Lower lobe of right lung (tissue), 2 donors: ENCODE measurements around the gene PCGF2. TPM values are rescaled to one million over a fixed set of nuclear protein-coding genes. Genes with fewer than 3 reads are reported as not detected.

ENCODE experiments used
- ATAC-seq, 2 donors: fragments of 200-7000 bp; cut with Tn5 transposase; one replicate each; pipeline ENCODE4 v1.9.1; 2020 to 2022; ENCODE audit warnings: mild to moderate bottlenecking in 2 of 2, moderate library complexity in 2 of 2
- DNase-seq: peaks from one replicate; pipeline ENCODE4 v3.0.0-alpha.2; 2020
- H3K27ac ChIP-seq: fragments of 200-600 bp; one replicate; pipeline ENCODE4 v1.8.0; 2022
- H3K27me3 ChIP-seq: fragments of 200-600 bp; one replicate; pipeline ENCODE4 v1.8.0; 2022; ENCODE audit warnings: low read depth
- H3K36me3 ChIP-seq: fragments of 200-600 bp; one replicate; pipeline ENCODE4 v1.8.0; 2022; ENCODE audit warnings: mild to moderate bottlenecking
- H3K4me1 ChIP-seq: fragments of 200-600 bp; one replicate; pipeline ENCODE4 v1.8.0; 2022
- H3K4me3 ChIP-seq: fragments of 200-600 bp; one replicate; pipeline ENCODE4 v1.8.0; 2022; ENCODE audit warnings: mild to moderate bottlenecking
- H3K9me3 ChIP-seq: fragments of 200-600 bp; one replicate; pipeline ENCODE4 v1.8.0; 2022
- intact Hi-C: fragments of 100-400 bp; cut with DNase I; formaldehyde crosslinking; loops from one replicate; pipeline ENCODE4 v1.11.0; 2022
- total RNA-seq: library from RNA; stranded (reverse); fragmentation: NEBNext Ultra II Directional; extraction: Animal tissue kit (Norgen Biotek cat#: 25700); gene quantifications from one replicate; pipeline ENCODE4 v1.2.1, GENCODE V29; 2021
- TF ChIP-seq, protein P1 (sequence below): fragments of 200-600 bp; IDR thresholded peaks from one replicate; pipeline ENCODE4 v1.8.0; 2022; ENCODE audit warnings: antibody characterized with exemption, mild to moderate bottlenecking
- donor health status: DM: no; HTN: yes; CAD: no; lungs with severe emphysema.

Gene PCGF2
- total RNA-seq, 1 donor from 2014 or later: 53.5 TPM

DNA sequence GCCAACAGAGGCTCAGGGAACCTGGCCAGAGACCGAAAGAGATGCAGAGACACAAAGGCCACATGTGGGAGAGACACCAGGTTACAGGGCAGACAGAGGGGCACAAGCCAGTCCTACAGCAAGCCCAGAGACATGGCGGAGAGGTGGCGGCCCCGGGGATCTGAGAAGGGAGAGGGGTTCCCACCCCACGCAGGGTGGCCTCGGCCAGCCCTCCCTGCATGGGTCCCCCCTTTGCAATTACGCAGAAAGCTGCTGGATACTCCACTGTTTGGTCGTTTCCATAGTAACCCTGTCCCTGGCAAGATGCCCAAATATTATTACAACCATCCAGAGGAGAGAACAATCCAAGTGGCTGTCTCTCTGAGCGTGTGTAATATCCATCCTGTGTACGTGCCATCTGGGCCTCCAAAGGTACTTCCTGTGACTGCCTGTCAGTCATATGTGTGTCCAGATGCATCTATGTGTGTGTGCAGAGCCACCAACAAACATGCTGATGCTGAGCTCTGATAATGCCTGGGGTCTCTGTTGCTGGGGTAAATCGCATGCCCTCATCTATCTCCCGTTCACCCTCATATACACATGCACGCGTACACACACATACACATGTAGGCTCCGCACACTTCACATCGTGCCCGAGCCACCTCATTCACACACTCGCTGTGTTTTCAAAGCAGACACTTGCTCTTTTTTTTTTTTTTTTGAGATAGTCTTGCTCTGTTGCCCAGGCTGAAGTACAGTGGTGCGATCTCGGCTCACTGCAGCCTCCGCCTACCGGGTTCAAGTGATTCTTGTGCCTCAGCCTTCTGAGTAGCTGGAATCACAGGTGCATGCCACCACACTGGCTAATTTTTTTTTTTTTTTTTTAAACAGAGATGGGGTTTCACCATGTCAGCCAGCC is 5.5 kb downstream of the PCGF2 start:
- no peak overlapping the region for H3K4me3 ChIP-seq
- TF ChIP-seq, protein P1, sequence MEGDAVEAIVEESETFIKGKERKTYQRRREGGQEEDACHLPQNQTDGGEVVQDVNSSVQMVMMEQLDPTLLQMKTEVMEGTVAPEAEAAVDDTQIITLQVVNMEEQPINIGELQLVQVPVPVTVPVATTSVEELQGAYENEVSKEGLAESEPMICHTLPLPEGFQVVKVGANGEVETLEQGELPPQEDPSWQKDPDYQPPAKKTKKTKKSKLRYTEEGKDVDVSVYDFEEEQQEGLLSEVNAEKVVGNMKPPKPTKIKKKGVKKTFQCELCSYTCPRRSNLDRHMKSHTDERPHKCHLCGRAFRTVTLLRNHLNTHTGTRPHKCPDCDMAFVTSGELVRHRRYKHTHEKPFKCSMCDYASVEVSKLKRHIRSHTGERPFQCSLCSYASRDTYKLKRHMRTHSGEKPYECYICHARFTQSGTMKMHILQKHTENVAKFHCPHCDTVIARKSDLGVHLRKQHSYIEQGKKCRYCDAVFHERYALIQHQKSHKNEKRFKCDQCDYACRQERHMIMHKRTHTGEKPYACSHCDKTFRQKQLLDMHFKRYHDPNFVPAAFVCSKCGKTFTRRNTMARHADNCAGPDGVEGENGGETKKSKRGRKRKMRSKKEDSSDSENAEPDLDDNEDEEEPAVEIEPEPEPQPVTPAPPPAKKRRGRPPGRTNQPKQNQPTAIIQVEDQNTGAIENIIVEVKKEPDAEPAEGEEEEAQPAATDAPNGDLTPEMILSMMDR: no peak
- H3K36me3 ChIP-seq: peaks cover 30% of the 10 kb centered on the region
- H3K27me3 ChIP-seq: peaks cover 7% of the 10 kb centered on the region
- peak overlapping the region; percentile 87 for H3K27ac ChIP-seq
- ATAC-seq (peak; percentile 64 to 70), DNase-seq (no peak)
- intact Hi-C loops: no loop called here
- H3K4me1 ChIP-seq: peaks cover 57% of the 10 kb centered on the region
- no peaks in the 10 kb centered on the region for H3K9me3 ChIP-seq

DNA sequence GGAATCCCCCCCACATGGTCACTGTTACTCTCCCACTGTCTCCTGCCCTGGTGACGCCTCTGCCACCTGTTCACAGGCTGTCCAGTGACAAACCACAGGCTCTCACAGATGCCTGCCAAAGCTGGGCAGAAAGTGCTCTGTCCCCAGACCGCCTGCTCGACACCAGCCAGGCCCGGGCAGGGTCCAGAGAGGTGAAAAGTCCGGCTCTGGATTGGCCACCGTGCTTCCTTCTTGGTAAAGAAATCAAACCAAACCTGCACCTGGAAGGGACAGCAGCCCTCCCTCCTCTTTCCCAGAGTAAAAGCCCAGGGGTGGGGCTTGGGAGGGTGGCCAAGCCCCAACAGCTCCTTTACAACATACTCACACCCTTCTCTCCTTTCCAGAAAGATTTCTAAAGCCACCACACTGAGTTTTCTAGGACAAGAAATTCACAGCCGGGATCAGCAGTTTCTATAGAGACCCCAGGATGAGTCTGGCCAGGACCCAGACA is 6.2 kb downstream of the PCGF2 start:
- DNase-seq: peak; percentile 68
- intact Hi-C loops: no loop called here

DNA sequence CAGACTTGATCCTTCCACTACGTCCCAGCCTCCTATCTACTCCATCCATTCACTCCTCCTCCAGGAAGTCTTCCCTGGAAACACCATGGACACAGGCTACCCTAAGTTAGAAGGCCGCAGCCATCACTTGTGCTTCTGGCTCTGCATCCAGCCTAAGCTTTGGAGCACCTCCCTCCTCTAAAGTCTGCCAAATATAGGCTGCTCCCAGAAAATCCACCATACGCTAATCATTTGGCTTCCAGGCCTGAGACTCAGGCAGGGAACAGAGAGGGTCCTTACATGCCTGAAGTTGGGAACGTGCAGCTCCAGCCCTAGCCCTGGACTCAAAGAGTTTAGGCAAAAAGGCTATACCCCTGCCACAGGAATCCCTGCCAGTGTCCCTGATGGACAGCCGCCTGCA is 6.7 kb downstream of the PCGF2 start:
- Histone ChIP-seq H3K27ac (peak overlapping the region; percentile 87), H3K9me3 (no peaks in the 10 kb centered on the region), H3K27me3 (no peaks in the 10 kb centered on the region), H3K36me3 (peaks cover 41% of the 10 kb centered on the region), H3K4me3 (no peak overlapping the region), H3K4me1 (peaks cover 45% of the 10 kb centered on the region)
- ATAC-seq (no peak), DNase-seq (no peak)
- TF ChIP-seq, protein P1: no peak
- intact Hi-C loops: no loop called here

More for the DNA sequence above, 6.2 kb downstream of the PCGF2 start:
- no peaks in the 10 kb centered on the region for H3K27me3 ChIP-seq
- peak overlapping the region; percentile 87 for H3K27ac ChIP-seq
- peaks cover 37% of the 10 kb centered on the region for H3K36me3 ChIP-seq
- H3K4me3 ChIP-seq: no peak overlapping the region
- H3K4me1 ChIP-seq: peaks cover 50% of the 10 kb centered on the region
- H3K9me3 ChIP-seq: no peaks in the 10 kb centered on the region
- TF ChIP-seq, protein P1: no peak
- peak; percentile 73 to 79 for ATAC-seq

- TF ChIP-seq, protein P1: no peak
- H3K27me3 ChIP-seq: no peaks in the 10 kb centered on the region
- H3K27ac ChIP-seq: no peak overlapping the region
- peaks cover 46% of the 10 kb centered on the region for H3K36me3 ChIP-seq
- ATAC-seq: no peak
- intact Hi-C loops: no loop called here
- DNase-seq: no peak
- H3K4me3 ChIP-seq: no peak overlapping the region
- H3K4me1 ChIP-seq: peaks cover 39% of the 10 kb centered on the region
- no peaks in the 10 kb centered on the region for H3K9me3 ChIP-seq
Measured at GRCh38 chr17:38740806-38741205, 7.3 kb downstream of the PCGF2 start.

DNA sequence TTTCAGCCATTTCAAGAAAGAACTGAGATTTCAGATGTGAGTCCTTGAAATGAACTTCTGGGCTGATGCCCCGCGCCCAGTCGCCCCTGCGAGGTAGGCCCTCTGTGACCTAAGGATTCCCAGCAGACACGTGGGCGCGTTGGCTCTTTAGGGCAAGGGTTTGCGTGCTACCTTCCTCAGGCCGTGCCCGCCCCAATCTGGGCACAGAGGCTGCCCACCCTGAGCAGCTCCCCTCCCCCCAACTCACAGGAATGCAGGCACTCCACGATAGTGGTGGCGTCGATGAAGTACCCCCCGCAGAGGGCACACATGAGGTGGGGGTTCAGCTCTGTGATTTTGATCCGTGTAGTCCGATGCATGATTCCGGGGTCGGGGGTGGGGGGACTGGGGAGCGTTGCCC is 8.1 kb downstream of the PCGF2 start:
- no peak overlapping the region for H3K27ac ChIP-seq
- DNase-seq (no peak), ATAC-seq (no peak)
- intact Hi-C loops: no loop called here
- H3K4me1 ChIP-seq: peaks cover 40% of the 10 kb centered on the region
- TF ChIP-seq, protein P1: no peak
- H3K4me3 ChIP-seq: no peak overlapping the region
- H3K27me3 ChIP-seq: no peaks in the 10 kb centered on the region
- peaks cover 48% of the 10 kb centered on the region for H3K36me3 ChIP-seq
- H3K9me3 ChIP-seq: no peaks in the 10 kb centered on the region
